Heart left ventricle (tissue), 16 donors: ENCODE data around the gene PLA2G4A. TPM values are rescaled to one million over a fixed set of nuclear protein-coding genes. Genes with fewer than 3 reads are reported as not detected.

Experiments
- ATAC-seq, 4 donors: fragments of 200-7000 bp; cut with Tn5 transposase; one replicate each; pipeline ENCODE4 v1.9.1; 2020 to 2022; ENCODE audit warnings: moderate library complexity in 4 of 4, mild to moderate bottlenecking in 3 of 4, moderate number of reproducible peaks in 1 of 4
- DNase-seq, 5 donors: peaks; one replicate each; pipeline ENCODE4 v3.0.0-alpha.2; 2020
- H3K27ac ChIP-seq, 12 donors: fragments of 200-600 bp; sonication (generic) in 4 of 12; one replicate each; pipeline versions ENCODE4 v1.5.0 to v1.8.0; 2016 to 2022; ENCODE audit warnings: mild to moderate bottlenecking in 2 of 12
- H3K27me3 ChIP-seq, 9 donors: fragments of 200-600 bp; sonication (generic) in 2 of 9; one replicate each; pipeline versions ENCODE4 v1.5.1 to v1.8.0; 2016 to 2022; ENCODE audit warnings: mild to moderate bottlenecking in 3 of 9
- H3K36me3 ChIP-seq, 9 donors: fragments of 200-600 bp; sonication (generic) in 2 of 9; one replicate each; pipeline versions ENCODE4 v1.5.0 to v1.8.0; 2018 to 2022; ENCODE audit warnings: mild to moderate bottlenecking in 2 of 9
- H3K4me1 ChIP-seq, 12 donors: fragments of 200-600 bp; sonication (generic) in 4 of 12; one replicate each; pipeline versions ENCODE4 v1.5.0 to v1.8.0; 2016 to 2022; ENCODE audit warnings: mild to moderate bottlenecking in 3 of 12
- H3K4me3 ChIP-seq, 12 donors: fragments of 200-600 bp; sonication (generic) in 4 of 12; one replicate each; pipeline versions ENCODE4 v1.5.0 to v1.8.0; 2017 to 2022; ENCODE audit warnings: mild to moderate bottlenecking in 9 of 12, moderate library complexity in 4 of 12
- H3K9me3 ChIP-seq, 12 donors: fragments of 200-600 bp; sonication (generic) in 4 of 12; one replicate each; pipeline versions ENCODE4 v1.5.0 to v1.8.0; 2016 to 2022; ENCODE audit warnings: mild to moderate bottlenecking in 1 of 12
- POLR2A ChIP-seq, 2 donors: fragments of 450-650 bp; IDR thresholded peaks; one replicate each; pipeline ENCODE4 v1.6.1; 2017; ENCODE audit warnings: antibody characterized with exemption in 2 of 2, mild to moderate bottlenecking in 2 of 2, moderate library complexity in 2 of 2
- WGBS, 4 donors: extraction: QIAGEN DNeasy Blood & Tissue Kit in 2 of 4; methylation state at CpG; one replicate each; pipeline versions ENCODE4 v1.1.5 to v1.1.7; 2013 to 2018; 5-methylcytosine and 5-hydroxymethylcytosine counted together
- intact Hi-C, 10 donors: fragments of 100-400 bp; cut with DNase I; formaldehyde crosslinking; loops; one replicate each; pipeline versions ENCODE4 v1.11.1 to v1.14.2; 2022
- polyA plus RNA-seq, 2 donors: library from polyadenylated mRNA; stranded (reverse); fragments of 200-250 nt; gene quantifications; one replicate each; pipeline ENCODE4 v1.2.3, GENCODE V29; 2013
- total RNA-seq, 9 donors: library from RNA; depleted of rRNA in 2 of 9; stranded (reverse); fragments of >200 nt in 2 of 9; fragmentation: NEBNext Ultra II Directional in 3 of 9; extraction: Animal tissue kit (Norgen Biotek cat#: 25700) in 3 of 9; gene quantifications; one replicate each; pipeline versions ENCODE4 v1.1.0 to v1.2.4, GENCODE V29; 2016 to 2023
- TF ChIP-seq, protein P1 (sequence below), 12 donors: fragments of 200-600 bp; sonication (generic) in 4 of 12; IDR thresholded peaks; one replicate each; pipeline versions ENCODE4 v1.5.0 to v1.8.0; 2018 to 2022; ENCODE audit warnings: antibody characterized with exemption in 12 of 12, mild to moderate bottlenecking in 5 of 12
- donor health status: ischemic (EF 13 %, LVEDD 7.1; RV severe dilation, severe dysfunction).
- donor health status: healthy with polysubstance abuse.
- donor health status: DM: no; HTN: yes; CAD: no.
- donor health status: DM: no; HTN: no; CAD: no.
- donor health status: ischemic (EF 25% LVEDD 6.9; RV normal size, moderate dysfunction).
- donor health status: ischemic (EF 25% LVEDD 5.7; RV mildly dilated, moderate dysfunction).
- donor health status: healthy.
- donor health status: DM: yes; HTN: yes; CAD: no.
- donor health status: ischemic (EF 35%, LVEDD 5.7; RV mildly dilated, moderate dysfunction).
- donor health status: nonischemic (EF 11% LVEDD 7.7; RV severe dilation, severe dysfunction).
- donor health status: DM: yes; HTN: yes; CAD: no.
- donor health status: PGD.
- donor health status: ischemic (EF 29% LVEDD 5.4; RV normal size, mild dysfunction).
- donor health status: nonischemic (EF 23%, LVEDD 6.1; RV moderate dilation, normal function).

The PLA2G4A gene
- total and polyA plus RNA-seq, 11 donors = 0.91 to 5.8 (median 1.8) TPM

DNA sequence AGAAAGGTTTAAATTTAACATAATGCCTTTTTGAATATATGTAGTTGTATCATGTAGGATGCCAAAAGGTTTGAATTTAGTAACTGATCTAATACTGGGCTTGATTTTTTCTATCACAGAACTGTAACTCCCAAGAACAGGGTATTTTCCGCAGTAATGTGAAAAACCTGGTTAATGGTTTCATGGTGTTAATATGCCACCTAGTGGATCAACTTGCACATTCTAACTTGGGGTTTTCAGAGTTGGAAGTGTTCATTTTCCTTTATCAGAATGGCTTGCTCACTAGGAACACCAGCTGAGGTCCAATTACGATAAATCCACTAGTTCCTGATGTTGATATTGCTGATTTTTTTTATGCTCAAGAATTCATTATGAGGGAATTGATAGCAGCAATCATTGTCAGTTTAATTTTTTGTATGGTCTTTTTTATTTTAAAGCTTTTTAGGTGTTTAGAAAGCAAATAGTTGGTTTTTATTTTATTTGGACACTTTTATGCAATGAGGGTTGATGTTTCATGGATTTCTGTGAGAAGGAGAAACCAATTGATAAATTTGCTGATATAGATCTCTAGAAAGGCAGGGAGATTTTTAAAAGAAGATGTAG is 157.2 kb downstream of the PLA2G4A start:
- Histone ChIP-seq H3K9me3 (no peaks in the 10 kb centered on the region), H3K4me3 (no peak overlapping the region), H3K27ac (peak overlapping the region in 1 of 12 donors; percentile 79), H3K4me1 (peaks cover 0 to 3% (median 0%) of the 10 kb centered on the region in 12 donors), H3K36me3 (no peaks in the 10 kb centered on the region), H3K27me3 (no peaks in the 10 kb centered on the region)
- ATAC-seq = peak in 3 of 4 donors; percentile 62 to 73 (median 64)
- intact Hi-C loops = loop anchor here (1.0 to 10.0 kb wide), 8 partner anchors 379 to 581 kb away; no protein-coding TSS in a partner anchor
- no peak for DNase-seq
- 2 to 8% (median 5%) methylated on average over 2 of the region's 2 CpGs for WGBS, 4 donors
- TF ChIP-seq, protein P1, sequence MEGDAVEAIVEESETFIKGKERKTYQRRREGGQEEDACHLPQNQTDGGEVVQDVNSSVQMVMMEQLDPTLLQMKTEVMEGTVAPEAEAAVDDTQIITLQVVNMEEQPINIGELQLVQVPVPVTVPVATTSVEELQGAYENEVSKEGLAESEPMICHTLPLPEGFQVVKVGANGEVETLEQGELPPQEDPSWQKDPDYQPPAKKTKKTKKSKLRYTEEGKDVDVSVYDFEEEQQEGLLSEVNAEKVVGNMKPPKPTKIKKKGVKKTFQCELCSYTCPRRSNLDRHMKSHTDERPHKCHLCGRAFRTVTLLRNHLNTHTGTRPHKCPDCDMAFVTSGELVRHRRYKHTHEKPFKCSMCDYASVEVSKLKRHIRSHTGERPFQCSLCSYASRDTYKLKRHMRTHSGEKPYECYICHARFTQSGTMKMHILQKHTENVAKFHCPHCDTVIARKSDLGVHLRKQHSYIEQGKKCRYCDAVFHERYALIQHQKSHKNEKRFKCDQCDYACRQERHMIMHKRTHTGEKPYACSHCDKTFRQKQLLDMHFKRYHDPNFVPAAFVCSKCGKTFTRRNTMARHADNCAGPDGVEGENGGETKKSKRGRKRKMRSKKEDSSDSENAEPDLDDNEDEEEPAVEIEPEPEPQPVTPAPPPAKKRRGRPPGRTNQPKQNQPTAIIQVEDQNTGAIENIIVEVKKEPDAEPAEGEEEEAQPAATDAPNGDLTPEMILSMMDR (IDR thresholded peaks at IDR 0.05) = peak; percentile 49 to 79 (median 66)
- no peak for TF ChIP-seq POLR2A (IDR thresholded peaks at IDR 0.05)

DNA sequence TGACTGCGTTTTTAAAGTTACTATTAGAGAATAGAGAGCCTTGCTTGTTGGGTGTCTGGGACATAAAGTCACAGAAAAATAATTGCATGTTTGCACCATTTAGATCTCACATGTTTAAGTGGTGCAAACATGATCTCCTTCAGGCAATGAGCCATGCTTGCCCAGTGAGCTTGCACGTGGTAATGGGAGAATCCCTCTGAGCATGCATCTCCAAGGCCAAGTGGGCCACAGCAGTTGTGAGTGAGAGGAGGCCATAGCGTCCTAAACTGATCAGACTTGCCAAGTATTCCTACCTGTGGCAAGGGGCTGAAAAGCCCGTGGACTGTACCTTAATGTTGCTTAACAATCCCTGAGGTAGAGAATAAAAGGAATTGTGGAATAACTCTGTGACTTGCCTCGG is 158.3 kb downstream of the PLA2G4A start:
- H3K27me3 ChIP-seq = no peaks in the 10 kb centered on the region
- no peaks in the 10 kb centered on the region for H3K36me3 ChIP-seq
- H3K4me3 ChIP-seq = no peak overlapping the region
- H3K4me1 ChIP-seq = peaks cover 0 to 3% (median 0%) of the 10 kb centered on the region in 12 donors
- WGBS, 4 donors = 71 to 75% (median 74%) methylated on average over 5 of the region's 5 CpGs
- H3K9me3 ChIP-seq = no peaks in the 10 kb centered on the region
- TF ChIP-seq, protein P1 (IDR thresholded peaks at IDR 0.05) = no peak
- TF ChIP-seq POLR2A (IDR thresholded peaks at IDR 0.05) = no peak
- ATAC-seq (no peak), DNase-seq (no peak)
- intact Hi-C loops = loop anchor here in 9 of 10 donors (2.0 to 10.0 kb wide), 6 partner anchors 380 to 582 kb away; no protein-coding TSS in a partner anchor
- no peak overlapping the region for H3K27ac ChIP-seq

- H3K4me1 ChIP-seq = peaks cover 0 to 3% (median 0%) of the 10 kb centered on the region in 12 donors
- no peaks in the 10 kb centered on the region for H3K9me3 ChIP-seq
- DNase-seq (no peak), ATAC-seq (no peak)
- H3K4me3 ChIP-seq = no peak overlapping the region
- TF ChIP-seq, protein P1 (IDR thresholded peaks at IDR 0.05) = peak in 1 of 12 donors; percentile 18
- no peak for TF ChIP-seq POLR2A (IDR thresholded peaks at IDR 0.05)
- intact Hi-C loops = loop anchor here in 9 of 10 donors (2.0 to 10.0 kb wide), 6 partner anchors 380 to 583 kb away; no protein-coding TSS in a partner anchor
- no peaks in the 10 kb centered on the region for H3K27me3 ChIP-seq
- H3K27ac ChIP-seq = no peak overlapping the region
- no peaks in the 10 kb centered on the region for H3K36me3 ChIP-seq
Observed at GRCh38 chr1:186987769-186988168, 159.0 kb downstream of the PLA2G4A start.

GRCh38 chr1:186993996-186994395 is 165.2 kb downstream of the PLA2G4A start:
- H3K27me3 ChIP-seq = no peaks in the 10 kb centered on the region
- H3K4me1 ChIP-seq = no peaks in the 10 kb centered on the region
- H3K27ac ChIP-seq = no peak overlapping the region
- intact Hi-C loops = no loop called here
- no peak overlapping the region for H3K4me3 ChIP-seq
- WGBS, 4 donors = 73 to 80% (median 77%) methylated on average over 3 of the region's 3 CpGs
- DNase-seq = no peak
- no peaks in the 10 kb centered on the region for H3K36me3 ChIP-seq
- TF ChIP-seq, protein P1 (IDR thresholded peaks at IDR 0.05) = no peak
- no peak for TF ChIP-seq POLR2A (IDR thresholded peaks at IDR 0.05)
- no peaks in the 10 kb centered on the region for H3K9me3 ChIP-seq
- ATAC-seq = no peak
